HG03460 (cell line): ENCODE measurements around the gene USP3.
"Not testable (repeated sequence)": the region's sequence is repeated elsewhere in the genome, so short reads cannot be mapped to it uniquely, and the experiment has no call there.

Experiments
- ATAC-seq: cut with Tn5 transposase; IDR thresholded peaks from one replicate; pipeline ENCODE4 v1.9.1; 2021; ENCODE audit not compliant: unreplicated experiment

USP3 gene

GRCh38 chr15:63509955-63510940, 5.9 kb downstream of the USP3 start:
- no peak for ATAC-seq

GRCh38 chr15:63512148-63512547, 7.8 kb downstream of the USP3 start:
- no peak for ATAC-seq

- no peak for ATAC-seq
Measured at GRCh38 chr15:63513271-63513670, 8.9 kb downstream of the USP3 start.

- ATAC-seq = no peak
Measured at GRCh38 chr15:63513728-63514127, 9.3 kb downstream of the USP3 start.

GRCh38 chr15:63514531-63514943, 10.1 kb downstream of the USP3 start:
- no peak for ATAC-seq

GRCh38 chr15:63517202-63517601, 12.8 kb downstream of the USP3 start:
- no peak for ATAC-seq

GRCh38 chr15:63517628-63518027, 13.2 kb downstream of the USP3 start:
- ATAC-seq = no peak

GRCh38 chr15:63519041-63519440, 14.6 kb downstream of the USP3 start:
- ATAC-seq = no peak

- ATAC-seq = no peak
Measured at GRCh38 chr15:63519548-63520178, 15.3 kb downstream of the USP3 start.

GRCh38 chr15:63520462-63520861, 16.1 kb downstream of the USP3 start:
- ATAC-seq = not testable (repeated sequence)

- ATAC-seq = no peak
Measured at GRCh38 chr15:63522225-63522578, 17.8 kb downstream of the USP3 start.

- ATAC-seq = no peak
Measured at GRCh38 chr15:63523306-63523990, 19.1 kb downstream of the USP3 start.

- no peak for ATAC-seq
Measured at GRCh38 chr15:63524316-63525015, 20.1 kb downstream of the USP3 start.

GRCh38 chr15:63526401-63526800, 22.0 kb downstream of the USP3 start:
- no peak for ATAC-seq

- no peak for ATAC-seq
Measured at GRCh38 chr15:63528138-63528659, 23.8 kb downstream of the USP3 start.

GRCh38 chr15:63530235-63530634, 25.8 kb downstream of the USP3 start:
- ATAC-seq = no peak

- ATAC-seq = peak; percentile 63
Measured at GRCh38 chr15:63530752-63531299, 26.4 kb downstream of the USP3 start.

GRCh38 chr15:63531586-63531985, 27.2 kb downstream of the USP3 start:
- ATAC-seq = no peak

- no peak for ATAC-seq
Measured at GRCh38 chr15:63532307-63532744, 27.9 kb downstream of the USP3 start.

- not testable (repeated sequence) for ATAC-seq
Measured at GRCh38 chr15:63534888-63535287, 30.5 kb downstream of the USP3 start.
